ENCODE results near the gene PELI2.

PELI2 gene

GRCh38 chr14:56117765-56118610 lies at the start of gene PELI2:
TSS of gene PELI2 (plus strand) at chr14:56118411. CDS start at chr14:56118661, 250 bp downstream.
- DNase-seq (ENCODE audit: low spot score), result peak; percentile 89

- DNase-seq (ENCODE audit: low spot score), result no peak
Measured at GRCh38 chr14:56073799-56074198, 44.4 kb upstream of the PELI2 start.

GRCh38 chr14:56075301-56075700 lies 42.9 kb upstream of the PELI2 start:
- DNase-seq (ENCODE audit: low spot score), result no peak

GRCh38 chr14:56081139-56081538 lies 37.1 kb upstream of the PELI2 start:
- no peak for DNase-seq (ENCODE audit: low spot score)

GRCh38 chr14:56082880-56083279 lies 35.3 kb upstream of the PELI2 start:
- DNase-seq (ENCODE audit: low spot score), result no peak

GRCh38 chr14:56085471-56085870 lies 32.7 kb upstream of the PELI2 start:
- no peak for DNase-seq (ENCODE audit: low spot score)

GRCh38 chr14:56087671-56088471 lies 30.3 kb upstream of the PELI2 start:
- DNase-seq (ENCODE audit: low spot score), result no peak

GRCh38 chr14:56088941-56089340 lies 29.3 kb upstream of the PELI2 start:
- DNase-seq (ENCODE audit: low spot score), result no peak

GRCh38 chr14:56092763-56093162 lies 25.4 kb upstream of the PELI2 start:
- no peak for DNase-seq (ENCODE audit: low spot score)

GRCh38 chr14:56094076-56094475 lies 24.1 kb upstream of the PELI2 start:
- no peak for DNase-seq (ENCODE audit: low spot score)

- no peak for DNase-seq (ENCODE audit: low spot score)
Measured at GRCh38 chr14:56098021-56098420, 20.2 kb upstream of the PELI2 start.

- no peak for DNase-seq (ENCODE audit: low spot score)
Measured at GRCh38 chr14:56099081-56099797, 19.0 kb upstream of the PELI2 start.

GRCh38 chr14:56100556-56100955 lies 17.7 kb upstream of the PELI2 start:
- no peak for DNase-seq (ENCODE audit: low spot score)

GRCh38 chr14:56102941-56103340 lies 15.3 kb upstream of the PELI2 start:
- DNase-seq (ENCODE audit: low spot score), result no peak

GRCh38 chr14:56107615-56108014 lies 10.6 kb upstream of the PELI2 start:
- DNase-seq (ENCODE audit: low spot score), result no peak

GRCh38 chr14:56108057-56108456 lies 10.2 kb upstream of the PELI2 start:
- DNase-seq (ENCODE audit: low spot score), result no peak

GRCh38 chr14:56112781-56113180 lies 5.4 kb upstream of the PELI2 start:
- DNase-seq (ENCODE audit: low spot score), result no peak

- no peak for DNase-seq (ENCODE audit: low spot score)
Measured at GRCh38 chr14:56115334-56115870, 2.8 kb upstream of the PELI2 start.

- DNase-seq (ENCODE audit: low spot score), result no peak
Measured at GRCh38 chr14:56115976-56116893, 2.0 kb upstream of the PELI2 start.

- DNase-seq (ENCODE audit: low spot score), result peak; percentile 55
Measured at GRCh38 chr14:56118611-56119181, 485 bp downstream of the PELI2 start.
